Body of pancreas (tissue), 4 donors: Measurements from ENCODE around the gene CPT1A.

ENCODE experiments used
- CTCF ChIP-seq, 7 experiments: fragments of 450-650 bp in 4 of 7; fragments of 200-600 bp in 3 of 7; sonication (generic) in 3 of 7; IDR thresholded peaks; one replicate each; pipeline ENCODE4 v1.5.1; 2016 to 2019; ENCODE audit warnings: antibody characterized with exemption in 7 of 7
- POLR2A ChIP-seq, 3 donors: fragments of 450-650 bp; IDR thresholded peaks; one replicate each; pipeline ENCODE4 v1.6.1; 2016; ENCODE audit warnings: antibody characterized with exemption in 3 of 3, mild to moderate bottlenecking in 2 of 3

GRCh38 chr11:68763181-68763721, 78.5 kb downstream of the CPT1A start:
- TF ChIP-seq CTCF (IDR thresholded peaks at IDR 0.05) (no peak), POLR2A (IDR thresholded peaks at IDR 0.05) (no peak)
